DND-41 (cell line): ENCODE data around the gene FAM20C.

Source experiments
- CTCF ChIP-seq: IDR thresholded peaks from 2 replicates; pipeline ENCODE4 v1.5.1; 2012; ENCODE audit warnings: borderline replicate concordance, low read length, moderate library complexity, mild to moderate bottlenecking; ENCODE audit not compliant: poor library complexity, severe bottlenecking; ENCODE audit errors: extremely low read depth
- EZH2 ChIP-seq: IDR thresholded peaks from 3 replicates; pipeline ENCODE4 v1.6.1; 2012; ENCODE audit warnings: borderline replicate concordance, low read depth, mild to moderate bottlenecking, moderate library complexity, low read length, inconsistent platforms; ENCODE audit not compliant: severe bottlenecking

- no peak for TF ChIP-seq CTCF
- TF ChIP-seq EZH2: no peak
These were observed 46.5 kb upstream of the FAM20C start for GRCh38 chr7:145863-146262.
